GM18951 (cell line): ENCODE measurements around the gene NPFF.
"Not testable (repeated sequence)": the region's sequence is repeated elsewhere in the genome, so short reads cannot be mapped to it uniquely, and the experiment has no call there.

Source experiments
- POLR2A ChIP-seq: IDR thresholded peaks from 4 replicates; pipeline ENCODE4 v1.6.1; 2011; ENCODE audit warnings: mild to moderate bottlenecking; ENCODE audit not compliant: insufficient read length, insufficient read depth; ENCODE audit errors: extremely low read depth
- in situ Hi-C: fragments of 300-500 bp; cut with MboI; formaldehyde crosslinking; loops from one replicate; pipeline ENCODE4 v1.12.0; 2022; ENCODE audit warnings: low sequenced_read_pairs, mixed read lengths, inconsistent platforms; ENCODE audit not compliant: unreplicated experiment

NPFF gene, protein sequence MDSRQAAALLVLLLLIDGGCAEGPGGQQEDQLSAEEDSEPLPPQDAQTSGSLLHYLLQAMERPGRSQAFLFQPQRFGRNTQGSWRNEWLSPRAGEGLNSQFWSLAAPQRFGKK

DNA sequence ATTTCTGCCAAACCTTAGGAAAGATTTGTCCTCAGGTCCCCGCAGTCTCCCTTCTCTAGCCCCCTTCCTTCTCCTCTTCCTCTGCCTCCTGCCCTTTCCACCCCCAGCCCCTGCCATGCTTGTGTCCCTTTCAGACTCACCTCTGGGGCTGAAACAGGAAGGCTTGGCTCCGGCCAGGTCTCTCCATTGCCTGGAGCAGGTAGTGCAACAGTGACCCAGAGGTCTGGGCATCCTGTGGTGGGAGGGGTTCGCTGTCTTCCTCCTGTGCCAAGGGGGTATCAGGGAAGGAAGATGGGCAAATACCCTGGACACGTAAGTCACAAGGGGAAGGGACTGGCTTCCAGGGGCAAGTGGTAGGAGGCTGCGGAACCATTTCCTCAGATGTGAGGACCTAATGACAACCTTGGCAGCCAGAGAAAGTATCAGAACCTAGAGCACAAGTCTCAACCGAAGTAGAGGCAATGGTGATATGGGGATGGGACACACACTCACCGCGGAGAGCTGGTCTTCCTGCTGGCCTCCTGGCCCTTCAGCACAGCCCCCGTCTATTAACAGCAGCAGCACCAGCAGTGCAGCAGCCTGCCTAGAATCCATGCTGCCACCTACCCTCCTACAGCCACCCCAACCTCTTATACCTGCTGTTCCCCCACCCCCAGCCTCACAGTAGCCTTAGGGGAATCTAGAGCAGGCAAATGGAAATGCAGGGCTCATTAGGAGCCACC lies at the start of gene NPFF:
Gene NPFF, minus strand, starts transcription at position 604 of the 722 bp plus-strand sequence. Its CDS starts 10 bp downstream, at position 594.
- in situ Hi-C loops, result no loop called here

DNA sequence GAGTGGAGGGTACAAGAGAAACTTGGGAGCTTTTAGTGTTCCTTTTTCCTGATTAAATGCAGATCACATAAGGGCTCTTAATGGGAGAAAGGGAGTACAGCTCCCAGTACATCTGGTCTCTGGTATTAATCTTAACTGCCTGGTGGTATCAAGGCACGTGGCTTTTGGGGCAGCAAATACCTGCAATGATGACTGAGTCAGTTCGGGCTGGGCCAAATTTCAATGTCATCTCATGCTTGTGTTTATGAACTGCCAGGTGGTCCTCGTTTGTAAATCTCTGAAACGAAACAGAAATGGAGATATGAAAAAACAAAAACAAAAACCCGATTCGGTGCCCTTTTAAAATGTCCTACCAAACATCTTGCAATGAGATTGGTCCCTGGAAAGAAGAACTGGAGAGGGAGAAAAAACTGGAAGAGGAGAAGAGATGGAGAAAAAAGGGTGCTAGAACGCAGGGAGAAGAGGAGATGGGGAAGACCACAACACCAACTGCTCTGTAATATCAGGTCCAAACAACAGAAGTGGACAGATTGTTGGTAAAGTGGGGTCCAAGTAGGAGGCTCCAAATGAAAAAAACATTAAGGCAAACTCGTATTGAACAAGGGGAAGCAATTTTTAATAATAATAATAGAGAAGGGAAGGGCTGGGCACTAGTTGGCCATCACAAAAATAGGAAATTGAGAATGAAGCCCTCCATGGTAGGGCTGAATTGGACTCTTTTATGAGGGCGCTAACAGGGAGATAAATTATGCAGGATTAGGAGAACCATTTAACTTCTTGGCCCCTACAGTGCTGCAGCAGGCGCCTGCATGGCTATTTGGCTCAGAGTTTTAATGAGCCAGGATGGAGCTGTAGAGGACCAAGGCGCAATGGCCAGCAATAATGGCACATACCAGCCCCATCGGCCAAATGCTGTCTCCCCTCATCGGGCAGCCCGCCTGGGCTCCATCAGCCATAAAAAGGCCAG lies 45.4 kb upstream of the NPFF start:
- TF ChIP-seq POLR2A, result no peak
- in situ Hi-C loops, result no loop called here

More for the DNA sequence above, at the start of gene NPFF:
- no peak for TF ChIP-seq POLR2A

DNA sequence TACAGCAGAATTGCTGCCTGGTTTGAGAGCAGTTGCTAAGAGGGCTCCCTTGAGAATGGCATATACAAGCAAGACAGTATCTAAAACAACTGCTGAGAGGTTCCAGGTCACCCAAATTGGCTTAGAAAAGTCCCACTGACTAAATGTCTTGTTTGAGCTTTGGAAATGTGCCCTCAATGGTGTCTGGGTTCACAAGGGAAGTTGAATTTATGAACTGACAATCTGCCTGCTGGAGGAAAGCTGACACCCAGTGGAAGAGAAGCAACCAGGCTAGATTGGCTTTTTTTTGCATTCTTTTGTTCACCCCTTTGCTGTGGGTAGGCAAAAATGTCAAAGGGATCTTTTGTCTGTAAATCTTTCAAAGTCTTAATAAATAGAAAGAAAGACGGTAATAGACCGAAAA lies 44.6 kb upstream of the NPFF start:
- in situ Hi-C loops, result no loop called here
- TF ChIP-seq POLR2A, result no peak

DNA sequence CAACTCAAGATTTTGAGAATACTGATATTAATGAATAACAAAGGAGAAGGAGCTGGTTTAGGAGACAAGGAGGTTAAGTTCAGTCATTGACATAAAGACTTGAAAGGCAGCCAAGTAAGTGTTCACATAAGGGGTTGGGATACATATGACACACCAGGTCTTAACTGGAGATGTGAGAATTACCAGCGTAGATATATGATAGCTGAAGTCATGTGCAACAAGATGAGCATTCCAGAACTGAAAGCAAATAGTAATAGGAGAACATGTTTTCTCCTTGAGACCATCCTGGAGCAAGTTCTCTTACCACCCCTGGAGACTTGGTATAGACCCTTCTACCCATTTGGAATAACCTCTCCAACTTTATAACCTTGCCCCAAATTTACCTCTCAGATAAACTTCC lies 43.3 kb upstream of the NPFF start:
- no peak for TF ChIP-seq POLR2A
- in situ Hi-C loops, result no loop called here

DNA sequence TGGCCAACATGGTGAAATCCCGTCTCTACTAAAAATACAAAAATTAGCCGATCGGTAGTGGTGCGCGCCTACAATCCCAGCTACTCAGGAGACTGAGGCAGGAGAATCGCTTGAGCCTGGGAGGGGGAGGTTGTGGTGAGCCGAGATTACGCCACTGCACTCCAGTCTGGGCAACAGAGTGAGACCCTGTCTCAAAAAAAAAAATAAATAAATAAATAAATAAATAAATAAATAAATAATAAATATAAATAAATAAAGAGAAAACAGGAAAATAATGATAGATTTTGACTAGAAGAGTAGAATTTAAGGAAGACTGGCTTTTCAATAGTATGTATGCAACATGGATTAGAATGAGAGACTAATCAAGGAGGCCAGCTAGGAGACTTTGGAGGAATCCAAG lies 42.8 kb upstream of the NPFF start:
- in situ Hi-C loops, result not testable (repeated sequence)

DNA sequence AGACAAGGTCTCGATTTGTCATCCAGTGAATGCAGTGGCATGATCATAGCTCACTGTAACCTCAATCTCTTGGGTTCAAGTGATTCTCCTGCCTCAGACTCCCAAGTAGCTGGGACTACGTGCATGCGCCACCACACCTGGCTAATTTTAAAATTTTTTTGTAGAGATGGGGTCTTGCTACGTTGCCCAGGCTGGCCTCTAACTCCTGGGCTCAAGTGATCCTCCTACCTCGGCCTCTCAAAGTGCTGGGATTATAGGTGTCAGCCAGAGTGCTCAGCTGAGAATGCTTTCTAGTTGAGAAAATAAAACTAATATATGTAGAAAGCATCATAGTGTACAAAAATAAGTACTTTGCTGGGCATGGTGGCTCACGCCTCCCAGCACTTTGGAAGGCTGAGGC lies 41.1 kb upstream of the NPFF start:
- in situ Hi-C loops, result loop anchor here (5.0 to 10.0 kb wide), 2 partner anchors 129 to 196 kb away; partner anchors contain the start of gene ATP5MC2

DNA sequence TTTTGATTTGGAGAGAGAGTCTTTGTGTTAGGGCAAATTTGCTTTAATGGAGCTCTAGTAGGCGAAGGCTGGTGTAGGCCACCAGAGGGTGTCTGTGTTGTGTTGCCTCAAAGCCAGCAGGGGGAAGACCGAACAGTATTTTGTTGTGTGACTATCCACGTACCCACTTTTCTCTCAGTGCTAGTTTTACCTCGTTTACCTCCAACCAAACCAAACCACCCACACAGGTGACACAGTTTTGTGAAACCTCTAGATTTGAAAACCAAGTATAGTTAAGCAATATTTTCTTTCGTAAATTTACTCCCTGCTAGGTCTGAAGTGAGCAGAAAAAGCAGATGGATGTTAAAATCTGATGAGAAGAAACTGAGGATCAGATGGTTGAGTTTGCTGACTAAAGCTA lies 36.3 kb upstream of the NPFF start:
- no peak for TF ChIP-seq POLR2A
- in situ Hi-C loops, result loop anchor here (10.0 kb wide), 1 partner anchor 201 kb away; no protein-coding TSS in a partner anchor

DNA sequence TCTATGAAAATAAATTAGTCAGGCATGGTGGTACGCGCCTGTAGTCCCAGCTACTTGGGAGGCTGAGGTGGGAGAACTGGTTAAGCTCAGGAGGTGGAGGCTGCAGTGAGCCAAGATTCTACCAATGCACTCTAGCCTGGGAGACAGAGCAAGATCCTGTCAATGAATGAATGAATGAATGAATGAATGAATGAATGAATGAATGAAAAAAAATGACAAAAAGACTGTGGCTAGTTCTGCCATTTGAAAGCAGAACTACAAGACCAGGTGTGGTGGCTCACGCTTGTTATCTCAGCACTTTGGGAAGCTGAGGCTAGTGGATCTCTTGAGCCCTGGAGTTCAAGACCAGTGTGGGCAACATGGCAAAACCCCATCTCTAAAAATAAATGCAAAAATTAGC lies 32.2 kb upstream of the NPFF start:
- no peak for TF ChIP-seq POLR2A
- in situ Hi-C loops, result no loop called here

DNA sequence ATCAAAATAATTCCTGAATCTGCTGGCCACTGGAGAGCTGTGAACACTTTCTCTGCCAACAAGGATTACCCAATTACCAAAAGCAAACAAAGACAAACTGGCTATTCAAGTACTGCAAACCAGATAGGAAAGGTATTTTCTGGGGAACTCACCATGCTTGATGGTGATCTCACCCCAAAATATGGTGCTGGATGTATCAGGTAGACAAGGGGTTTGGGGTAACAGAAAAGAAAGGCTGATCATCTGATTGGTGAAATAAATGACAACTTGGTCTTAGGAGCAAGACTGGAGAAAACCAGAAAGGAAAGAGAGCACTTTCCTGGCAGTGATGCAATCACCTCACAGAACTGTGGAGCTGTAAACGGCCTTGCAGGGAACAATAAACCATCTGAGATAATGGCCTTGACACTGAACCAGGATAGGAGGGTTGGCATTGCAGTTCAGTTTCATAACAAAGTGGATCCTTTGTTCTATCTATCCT lies 31.0 kb upstream of the NPFF start:
- in situ Hi-C loops, result no loop called here
- no peak for TF ChIP-seq POLR2A

DNA sequence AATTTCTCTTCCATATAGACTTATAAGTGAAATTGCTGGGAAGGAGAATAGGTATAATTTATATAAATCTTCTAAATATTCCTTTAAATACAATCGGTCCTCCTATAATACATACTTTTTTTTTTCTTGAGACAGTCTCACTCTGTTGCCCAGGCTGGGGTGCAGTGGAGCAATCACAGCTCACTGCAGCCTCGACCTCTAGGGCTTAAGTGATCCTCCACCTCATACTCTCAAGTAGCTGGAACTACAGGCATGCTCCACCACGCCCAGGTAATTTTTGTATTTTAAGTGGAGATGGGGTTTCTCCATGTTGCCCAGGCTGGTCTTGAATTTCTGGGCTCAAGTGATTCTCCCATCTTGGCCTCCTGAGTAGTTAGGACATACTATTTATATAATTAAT lies 29.7 kb upstream of the NPFF start:
- in situ Hi-C loops, result no loop called here
- no peak for TF ChIP-seq POLR2A

DNA sequence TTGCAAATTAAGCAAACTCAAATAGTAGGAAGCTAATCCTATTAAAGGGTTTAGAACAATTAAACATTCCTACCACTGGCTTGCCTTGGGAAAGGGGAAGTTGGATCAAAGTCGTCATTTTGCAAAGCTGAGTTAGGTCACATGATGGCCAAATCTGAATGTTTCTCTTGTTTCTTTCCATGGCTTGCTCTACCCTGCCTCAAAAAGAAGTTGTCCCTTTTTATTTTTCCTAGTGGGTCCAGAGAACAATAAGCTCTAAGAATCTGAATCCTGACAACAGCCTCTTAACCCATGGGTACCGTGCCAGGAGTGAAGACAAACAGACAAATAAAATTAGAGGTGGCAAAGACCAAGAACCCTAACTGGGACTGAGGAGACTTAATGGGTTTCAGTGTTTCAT lies 26.2 kb upstream of the NPFF start:
- TF ChIP-seq POLR2A, result no peak
- in situ Hi-C loops, result no loop called here

DNA sequence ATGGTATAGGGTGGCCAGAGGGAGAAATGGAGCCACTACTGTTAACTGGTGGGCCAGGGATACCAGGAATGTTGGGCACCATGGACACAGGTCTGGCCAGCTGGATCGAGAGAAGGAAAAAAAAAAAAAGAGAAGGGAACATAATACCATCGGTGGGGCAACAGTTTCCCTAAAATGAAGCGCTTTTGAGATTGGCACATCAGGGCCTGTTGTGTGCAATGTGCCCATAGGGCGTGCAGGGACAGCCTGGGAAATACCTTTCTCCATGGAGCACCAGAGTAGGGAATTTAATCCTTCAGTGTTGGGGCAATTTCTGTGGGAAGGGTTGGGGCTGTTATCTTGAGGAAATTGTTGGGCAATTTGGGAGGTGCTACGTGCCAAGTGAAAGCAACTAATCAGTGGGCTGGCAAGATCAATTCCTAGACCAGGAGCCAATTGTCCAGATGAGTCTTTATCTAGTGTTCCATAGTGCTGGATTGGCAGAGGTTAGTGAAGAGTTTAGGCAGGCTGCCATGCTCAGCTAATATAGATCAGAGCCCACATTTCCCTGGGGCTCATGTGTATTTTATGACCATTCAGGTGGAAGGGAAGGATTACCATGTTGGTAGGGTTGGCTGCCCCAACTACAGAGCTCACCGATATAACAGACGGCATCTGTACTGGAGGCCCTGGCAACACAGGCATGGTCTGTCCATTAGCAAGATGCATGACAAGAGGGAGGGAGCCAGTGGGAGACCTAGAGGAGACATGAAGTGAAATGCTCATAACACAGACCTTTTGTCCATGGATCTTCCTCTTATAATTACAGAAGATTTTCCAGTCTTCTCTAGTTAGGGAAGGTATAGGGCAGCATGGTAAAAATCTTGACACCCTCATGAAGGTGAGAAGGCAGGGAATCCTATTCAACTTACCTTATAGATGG lies 25.5 kb upstream of the NPFF start:
- in situ Hi-C loops, result no loop called here
- TF ChIP-seq POLR2A, result no peak

DNA sequence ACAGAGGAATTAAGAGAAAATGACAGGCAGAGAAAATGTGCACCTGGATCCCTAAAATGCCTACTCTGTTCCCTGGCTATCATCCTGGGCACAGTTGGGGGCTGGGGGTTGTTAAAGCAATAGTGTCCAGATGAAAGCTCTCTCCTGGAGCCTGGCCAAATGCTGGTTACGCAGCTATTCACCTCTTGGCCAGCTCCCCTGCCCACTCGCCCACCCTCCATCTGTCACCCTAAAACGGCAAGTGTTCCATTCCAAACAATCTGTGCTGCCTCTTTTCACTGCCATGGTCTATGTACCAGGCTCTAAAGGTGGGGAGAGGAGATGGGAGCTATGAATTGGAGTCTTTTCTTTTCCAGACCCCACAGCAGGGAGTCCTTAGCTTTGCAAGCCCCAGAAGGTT lies 24.7 kb upstream of the NPFF start:
- TF ChIP-seq POLR2A, result no peak
- in situ Hi-C loops, result no loop called here

DNA sequence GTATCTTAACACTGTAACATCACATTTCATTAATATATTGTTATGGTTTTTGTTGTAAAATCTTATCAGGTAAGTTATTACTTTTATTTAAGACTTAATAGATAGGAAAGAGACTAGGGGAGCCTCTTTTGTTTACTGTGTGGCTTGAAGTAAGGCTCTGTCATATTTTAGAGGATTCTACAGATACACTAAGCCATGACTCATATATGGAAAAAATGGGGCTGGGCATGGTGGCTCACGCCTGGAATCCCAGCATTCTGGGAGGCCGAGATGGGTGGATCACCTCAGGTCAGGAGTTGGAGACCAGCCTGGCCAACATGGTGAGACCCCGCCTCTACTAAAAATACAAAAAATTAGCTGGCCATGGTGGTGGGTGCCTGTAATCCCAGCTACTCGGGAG lies 23.6 kb upstream of the NPFF start:
- no peak for TF ChIP-seq POLR2A
- in situ Hi-C loops, result no loop called here
